GM12872 (cell line): ENCODE data around the gene SHISA5.

Source experiments
- CTCF ChIP-seq: IDR thresholded peaks from 3 replicates; pipeline ENCODE4 v1.5.1; 2011; ENCODE audit warnings: low read depth, mild to moderate bottlenecking, low read length, moderate library complexity; ENCODE audit not compliant: insufficient read depth

SHISA5 gene

GRCh38 chr3:48428572-48429316 lies 75.2 kb downstream of the SHISA5 start:
- TF ChIP-seq CTCF = no peak

GRCh38 chr3:48428088-48428571 lies 75.8 kb downstream of the SHISA5 start:
- TF ChIP-seq CTCF = no peak

- TF ChIP-seq CTCF = no peak
Observed at GRCh38 chr3:48427630-48427962, 76.4 kb downstream of the SHISA5 start.

GRCh38 chr3:48426944-48427629 lies 76.9 kb downstream of the SHISA5 start:
- no peak for TF ChIP-seq CTCF

GRCh38 chr3:48426401-48426909 lies 77.5 kb downstream of the SHISA5 start:
- no peak for TF ChIP-seq CTCF

GRCh38 chr3:48425281-48425812 lies 78.6 kb downstream of the SHISA5 start:
- TF ChIP-seq CTCF = no peak

- no peak for TF ChIP-seq CTCF
Observed at GRCh38 chr3:48423883-48424695, 79.9 kb downstream of the SHISA5 start.
